HL-60 (cell line): ENCODE results near the gene CCND1.
A peak's percentile ranks its signal among the peaks of the same experiment; 100 is the strongest.

Experiments used
- DNase-seq, 2 experiments: peaks; one replicate each; pipeline ENCODE4 v3.0.0-alpha.2; 2010 to 2020; ENCODE audit warnings: low read depth in 1 of 2, low spot score in 1 of 2
- H3K27ac ChIP-seq: fragments of 250-450 bp; sonication (Bioruptor Pico); replicated peaks from 2 replicates; pipeline ENCODE4 v1.5.1; 2020; ENCODE audit warnings: mild to moderate bottlenecking, moderate library complexity
- H3K27me3 ChIP-seq: fragments of 250-450 bp; sonication (Bioruptor Pico); 2 replicates; pipeline ENCODE4 v1.5.1; 2021; ENCODE audit warnings: mild to moderate bottlenecking, moderate library complexity; ENCODE audit not compliant: insufficient read depth, poor library complexity, severe bottlenecking
- H3K4me3 ChIP-seq: replicated peaks from 2 replicates; pipeline ENCODE4 v1.5.1; 2011; ENCODE audit warnings: mild to moderate bottlenecking, control low read depth, low read length; ENCODE audit not compliant: insufficient read depth
- CTCF ChIP-seq: IDR thresholded peaks from one replicate; pipeline ENCODE4 v1.5.1; 2011; ENCODE audit warnings: low read length, control low read depth, inconsistent platforms; ENCODE audit not compliant: insufficient read depth
- GABPA ChIP-seq: IDR thresholded peaks from 2 replicates; pipeline ENCODE4 v1.6.1; 2012; ENCODE audit warnings: low read depth
- POLR2AphosphoS5 ChIP-seq: IDR thresholded peaks from 2 replicates; pipeline ENCODE4 v1.6.1; 2012; ENCODE audit warnings: low read depth
- REST ChIP-seq: IDR thresholded peaks from 2 replicates; pipeline ENCODE4 v1.6.1; 2012; ENCODE audit warnings: low read depth; ENCODE audit not compliant: insufficient replicate concordance
- SPI1 ChIP-seq: IDR thresholded peaks from 2 replicates; pipeline ENCODE4 v1.6.1; 2012; ENCODE audit warnings: low read depth, mild to moderate bottlenecking, borderline replicate concordance
- long read RNA-seq: library from polyadenylated mRNA; unstranded; transcript quantifications from one replicate; pipeline ENCODE4 v2.0.0, GENCODE V29; 2020

The CCND1 gene
- long read RNA-seq, full-length matches to known transcripts: 68 of 89 reads
- long read RNA-seq, partial matches to known transcripts: 0 of 89 reads
- long read RNA-seq, other reads (novel, unspliced or antisense): 21 of 89 reads

GRCh38 chr11:69640995-69641581 is at the start of gene CCND1:
Gene CCND1 (plus strand): TSS chr11:69641156. CDS start chr11:69641314, 158 bp downstream.
- peak within 1 kb of the TSS; percentile 69 for H3K27ac ChIP-seq
- H3K27me3 ChIP-seq: peaks cover 33% of the 10 kb centered on the region
- peak; percentile 33 to 75 for DNase-seq
- H3K4me3 ChIP-seq: peak within 1 kb of the TSS; percentile 52
- TF ChIP-seq REST: peak; percentile 27
- TF ChIP-seq GABPA: no peak
- TF ChIP-seq CTCF: no peak
- peak; percentile 87 for TF ChIP-seq POLR2AphosphoS5

- TF ChIP-seq GABPA (no peak), SPI1 (no peak)
- no peak for DNase-seq
- Histone ChIP-seq H3K27ac (no peak overlapping the region), H3K4me3 (no peak overlapping the region), H3K27me3 (no peaks in the 10 kb centered on the region)
Observed at GRCh38 chr11:69592986-69593650, 47.8 kb upstream of the CCND1 start.

GRCh38 chr11:69593851-69594250 is 47.1 kb upstream of the CCND1 start:
- Histone ChIP-seq H3K27ac (no peak overlapping the region), H3K27me3 (no peaks in the 10 kb centered on the region), H3K4me3 (no peak overlapping the region)
- DNase-seq: no peak
- TF ChIP-seq GABPA: no peak

- DNase-seq: no peak
- Histone ChIP-seq H3K27ac (no peak overlapping the region), H3K4me3 (no peak overlapping the region), H3K27me3 (no peaks in the 10 kb centered on the region)
- no peak for TF ChIP-seq REST
- TF ChIP-seq POLR2AphosphoS5: no peak
- no peak for TF ChIP-seq GABPA
Observed at GRCh38 chr11:69594481-69594880, 46.5 kb upstream of the CCND1 start.

GRCh38 chr11:69595805-69596665 is 44.9 kb upstream of the CCND1 start:
- DNase-seq: no peak
- Histone ChIP-seq H3K4me3 (no peak overlapping the region), H3K27ac (no peak overlapping the region), H3K27me3 (no peaks in the 10 kb centered on the region)
- TF ChIP-seq CTCF (no peak), POLR2AphosphoS5 (no peak), REST (no peak), SPI1 (no peak), GABPA (no peak)
